C4-2B (cell line): Measurements from ENCODE around the gene ZNF587.
"Not testable (repeated sequence)": the region's sequence is repeated elsewhere in the genome, so short reads cannot be mapped to it uniquely, and the experiment has no call there.

Source experiments
- CTCF ChIP-seq: fragments of 450-650 bp; conservative IDR thresholded peaks from 2 replicates; pipeline ENCODE4 v1.5.1; 2017; ENCODE audit warnings: mild to moderate bottlenecking
- ZFX ChIP-seq: fragments of 450-650 bp; IDR thresholded peaks from 2 replicates; pipeline ENCODE4 v1.6.1; 2017

- not testable (repeated sequence) for TF ChIP-seq CTCF, ZFX
These were observed 36.5 kb upstream of the ZNF587 start for GRCh38 chr19:57812975-57813820.
